GM19455 (cell line): Measurements from ENCODE around the gene CDK14.
"Not testable (repeated sequence)": the region's sequence is repeated elsewhere in the genome, so short reads cannot be mapped to it uniquely, and the experiment has no call there.

Source experiments
- ATAC-seq: cut with Tn5 transposase; IDR thresholded peaks from one replicate; pipeline ENCODE4 v1.9.1; 2021; ENCODE audit not compliant: unreplicated experiment

CDK14 gene

GRCh38 chr7:90889210-90889609, 293.1 kb downstream of the CDK14 start:
- ATAC-seq = no peak

DNA sequence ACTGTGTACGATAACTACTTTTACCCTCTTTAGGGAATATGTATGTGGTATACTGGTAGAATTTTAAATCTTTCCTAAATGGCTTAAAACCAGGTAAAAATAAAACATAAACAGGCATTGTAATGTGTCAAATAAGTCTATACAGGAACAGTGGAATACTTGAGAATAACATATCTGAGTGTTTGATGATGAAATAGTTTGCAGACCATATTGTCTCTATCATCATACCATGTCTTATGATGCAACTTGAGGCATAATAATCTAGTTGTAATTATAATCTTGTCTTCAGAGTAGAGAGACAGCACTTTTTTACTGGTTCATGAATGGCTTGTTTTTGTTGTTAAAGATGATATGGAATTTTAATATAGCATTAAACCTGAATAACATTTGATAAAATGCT, 293.5 kb downstream of the CDK14 start:
- ATAC-seq = no peak

DNA sequence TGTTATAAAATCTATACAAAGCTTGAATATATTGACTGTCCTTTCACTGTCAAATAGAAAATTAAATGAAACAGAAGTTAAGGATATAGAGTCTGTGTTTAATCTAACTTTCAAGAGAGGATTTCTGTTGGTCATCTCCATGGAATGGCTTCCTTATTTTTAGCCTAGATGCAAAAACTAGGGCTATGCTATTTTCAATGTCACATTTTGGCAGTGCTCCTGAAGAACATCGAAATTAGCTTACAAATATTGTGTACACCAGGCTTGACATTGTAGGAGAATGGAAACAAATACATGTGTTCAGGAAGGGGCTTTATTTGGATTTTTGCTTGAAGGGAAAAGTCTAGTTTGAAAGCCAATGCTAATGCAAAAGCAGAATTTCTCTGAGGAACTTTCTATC, 295.4 kb downstream of the CDK14 start:
- no peak for ATAC-seq

DNA sequence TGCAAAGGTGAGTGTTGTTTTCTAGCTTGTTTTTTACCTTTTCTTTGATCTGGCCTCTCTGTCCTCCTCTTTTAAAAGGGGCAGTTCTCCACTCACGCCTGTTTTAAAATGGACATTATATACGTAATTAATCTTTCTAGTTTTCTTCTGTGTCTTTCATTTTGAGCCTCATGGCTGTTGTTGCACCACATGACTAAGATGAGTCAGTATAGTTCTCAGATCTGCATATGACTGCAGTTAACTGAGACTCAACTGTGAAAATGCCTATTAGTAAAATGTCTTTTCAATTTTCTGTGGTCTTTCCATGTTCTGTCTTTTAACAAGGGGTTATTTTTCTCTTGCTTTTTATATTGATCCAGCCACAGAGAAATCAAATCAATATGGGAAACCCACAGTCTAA, 296.1 kb downstream of the CDK14 start:
- ATAC-seq = no peak

DNA sequence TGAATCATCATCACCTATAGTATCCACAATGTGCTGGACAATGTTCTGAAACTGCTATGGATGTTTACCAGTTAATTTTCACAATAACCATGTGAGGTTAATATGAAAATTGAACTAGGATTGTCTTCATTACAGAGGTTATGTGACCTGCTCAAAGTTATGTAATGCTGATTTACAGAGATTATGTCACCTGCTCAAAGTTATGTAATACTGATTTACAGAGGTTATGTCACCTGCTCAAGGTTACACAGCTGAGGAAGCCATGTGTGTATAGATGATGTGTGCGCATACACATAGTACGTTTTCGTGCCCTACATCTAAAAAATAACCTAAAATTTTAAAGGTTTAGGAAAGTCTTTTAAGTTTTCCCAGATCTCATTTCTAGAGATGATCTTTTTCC, 298.0 kb downstream of the CDK14 start:
- ATAC-seq = no peak

GRCh38 chr7:90896458-90896857, 300.3 kb downstream of the CDK14 start:
- ATAC-seq = no peak

GRCh38 chr7:90897961-90898469, 301.9 kb downstream of the CDK14 start:
- no peak for ATAC-seq

- no peak for ATAC-seq
Observed at GRCh38 chr7:90900628-90901356, 304.7 kb downstream of the CDK14 start.

GRCh38 chr7:90903841-90904240, 307.7 kb downstream of the CDK14 start:
- ATAC-seq = no peak

- ATAC-seq = no peak
Observed at GRCh38 chr7:90910136-90910535, 314.0 kb downstream of the CDK14 start.

DNA sequence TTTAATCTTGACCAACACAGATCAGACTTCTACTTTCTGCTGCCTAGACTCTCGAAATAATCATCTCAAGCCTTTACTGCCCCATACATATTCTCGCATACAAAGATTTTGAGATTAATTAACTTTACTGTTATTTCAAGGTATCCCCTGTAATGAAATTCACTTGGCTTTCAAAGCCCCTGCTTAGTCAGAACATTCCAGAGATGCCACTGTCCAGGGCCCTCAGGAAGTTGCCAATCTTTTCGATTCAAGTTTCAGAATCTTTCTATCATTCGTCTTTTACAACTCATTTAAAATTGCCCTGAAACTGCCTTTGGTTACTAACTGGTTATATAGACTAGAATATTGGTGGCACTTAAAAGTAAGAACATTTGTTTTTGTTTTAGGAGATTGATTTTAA, 320.2 kb downstream of the CDK14 start:
- no peak for ATAC-seq

DNA sequence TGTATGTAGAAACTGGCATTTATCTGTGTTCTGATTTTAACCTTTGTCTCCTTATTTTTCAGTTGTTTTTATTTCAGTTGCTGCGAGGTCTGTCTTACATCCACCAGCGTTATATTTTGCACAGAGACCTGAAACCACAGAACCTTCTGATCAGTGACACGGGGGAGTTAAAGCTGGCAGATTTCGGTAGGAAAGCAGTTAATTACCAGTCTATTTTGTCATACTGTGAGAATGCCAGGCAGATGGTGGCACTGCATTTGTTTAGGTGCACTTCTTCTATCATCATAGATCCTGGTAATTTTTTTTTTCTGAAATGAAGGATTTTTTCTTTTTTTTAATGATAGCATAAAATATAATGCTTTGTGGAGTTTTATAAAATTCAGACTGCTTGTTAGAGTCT, 321.4 kb downstream of the CDK14 start:
- no peak for ATAC-seq

GRCh38 chr7:90918303-90918702, 322.2 kb downstream of the CDK14 start:
- no peak for ATAC-seq

DNA sequence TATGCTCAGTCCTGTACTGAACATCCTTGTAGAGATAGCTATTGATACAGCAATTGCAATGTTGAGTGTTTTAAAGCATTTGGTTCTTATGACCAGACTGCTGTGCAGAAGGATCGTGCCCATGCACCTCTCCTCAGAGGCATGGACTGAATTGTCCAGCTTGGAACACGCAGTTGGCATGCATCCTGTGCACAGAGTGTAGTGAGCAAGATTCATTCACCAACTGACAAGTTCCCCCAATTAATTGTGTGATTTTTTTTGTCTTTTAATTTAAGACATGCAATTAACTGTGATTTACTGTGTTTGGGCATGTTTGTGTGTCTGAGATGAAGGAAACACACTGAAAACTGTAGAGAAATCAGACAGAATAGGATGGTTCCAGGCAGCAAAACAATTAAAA, 323.7 kb downstream of the CDK14 start:
- no peak for ATAC-seq

DNA sequence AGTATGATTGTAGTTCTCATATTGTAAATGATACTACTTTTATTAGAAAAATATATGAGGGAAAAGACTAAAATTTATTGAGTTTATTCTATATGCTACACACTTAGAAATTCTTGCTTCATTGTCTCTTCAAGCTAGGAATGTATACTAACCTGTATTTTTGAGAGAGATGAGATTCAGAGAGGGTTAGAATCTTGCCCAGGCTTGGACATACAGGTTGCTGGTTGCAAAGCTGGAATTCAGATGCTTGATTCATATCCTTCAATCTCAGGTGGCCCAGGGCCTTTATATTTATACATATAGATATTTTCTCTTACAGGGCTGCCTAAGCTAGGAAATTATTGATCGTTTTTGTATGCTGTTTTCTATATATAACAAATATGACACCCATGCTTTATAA, 324.2 kb downstream of the CDK14 start:
- ATAC-seq = no peak

DNA sequence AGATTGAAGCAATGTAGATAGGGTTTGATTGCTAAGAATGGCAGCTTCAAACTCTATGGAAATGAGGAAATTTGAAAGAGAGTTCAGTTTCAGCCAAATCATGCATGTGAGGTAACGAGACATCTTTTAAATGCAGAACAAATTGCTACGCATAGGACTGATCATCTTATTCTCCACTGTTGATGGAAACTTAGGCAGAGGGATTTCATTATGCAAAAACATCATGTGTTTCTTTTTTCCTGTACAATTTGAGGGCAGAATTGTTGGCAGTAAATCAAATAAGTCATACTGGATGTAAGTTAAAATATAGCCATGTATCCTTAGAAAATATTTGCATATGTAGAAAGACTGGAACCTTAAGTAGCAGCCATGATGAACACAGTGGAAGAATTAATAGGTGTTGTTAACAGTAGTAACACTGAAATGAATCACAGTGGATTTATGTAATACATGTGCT, 327.4 kb downstream of the CDK14 start:
- ATAC-seq = no peak

DNA sequence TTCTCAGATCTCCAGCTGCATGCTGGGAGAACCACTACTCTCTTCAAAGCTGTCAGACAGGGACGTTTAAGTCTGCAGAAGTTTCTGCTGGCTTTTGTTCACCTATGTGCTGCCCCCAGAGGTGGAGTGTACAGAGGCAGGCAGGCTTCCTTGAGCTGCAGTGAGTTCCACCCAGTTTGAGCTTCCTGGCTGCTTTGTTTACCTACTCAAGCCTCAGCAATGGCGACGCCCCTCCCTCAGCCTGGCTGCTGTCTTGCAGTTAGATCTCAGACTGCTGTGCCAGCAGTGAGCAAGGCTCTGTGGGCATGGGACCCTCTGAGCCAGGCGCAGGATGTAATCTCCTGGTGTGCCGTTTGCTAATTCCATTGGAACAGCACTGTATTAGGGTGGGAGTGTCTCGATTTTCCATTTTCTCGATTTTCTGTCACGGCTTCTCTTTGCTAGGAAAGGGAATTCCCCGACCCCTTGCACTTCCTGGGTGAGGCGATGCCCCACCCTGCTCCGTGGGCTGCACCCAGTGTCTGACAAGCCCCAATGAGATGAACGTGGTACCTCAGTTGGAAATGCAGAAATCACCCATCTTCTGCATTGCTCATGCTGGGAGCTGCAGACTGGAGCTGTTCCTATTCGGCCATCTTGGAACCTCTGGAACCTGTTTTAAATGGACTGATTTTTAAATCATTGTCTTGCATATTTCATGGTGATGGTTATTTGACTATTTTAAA, 332.7 kb downstream of the CDK14 start:
- not testable (repeated sequence) for ATAC-seq

DNA sequence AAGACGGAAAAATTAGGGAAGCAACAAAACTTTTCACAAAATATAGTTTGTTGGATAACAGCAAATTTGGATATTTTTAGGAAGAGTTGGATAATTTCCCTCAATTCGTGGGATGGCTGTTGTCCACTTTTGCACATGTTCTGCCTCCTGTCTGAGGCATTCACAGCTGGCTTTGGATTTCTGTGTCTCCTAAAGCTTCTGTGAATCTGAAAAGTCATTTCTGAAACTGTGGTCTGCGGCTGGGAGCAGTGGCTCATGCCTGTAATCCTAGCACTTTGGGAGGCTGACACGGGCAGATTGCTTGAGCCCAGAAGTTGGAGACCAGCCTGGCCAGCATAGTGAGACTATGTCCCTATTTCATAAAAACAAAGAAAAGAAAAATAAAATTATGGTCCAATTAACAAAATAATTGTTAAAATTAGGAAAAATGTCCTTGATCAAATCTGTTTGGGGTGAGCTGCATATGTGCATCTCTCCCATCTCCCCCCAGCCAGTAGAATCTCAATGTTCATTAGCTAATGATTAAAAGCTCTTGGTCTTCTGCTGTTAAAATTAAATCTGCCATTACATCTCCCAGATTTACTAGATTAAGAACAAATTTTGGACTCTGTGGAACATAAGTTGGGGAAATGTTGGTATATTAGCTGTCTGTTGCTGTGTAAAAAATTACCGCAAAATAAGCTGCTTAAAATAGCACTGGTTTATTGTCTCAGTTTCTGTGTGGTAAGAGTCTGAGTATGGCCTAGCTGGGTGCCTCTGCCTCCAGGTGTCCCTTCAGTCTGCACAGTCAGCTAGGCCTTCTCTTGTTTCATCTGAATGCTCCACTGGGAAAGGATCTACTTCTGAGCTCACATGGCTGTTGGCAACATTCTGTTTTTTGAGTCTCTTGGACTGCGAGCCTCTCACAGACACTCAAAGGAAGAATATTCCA, 336.1 kb downstream of the CDK14 start:
- peak; percentile 95 for ATAC-seq

DNA sequence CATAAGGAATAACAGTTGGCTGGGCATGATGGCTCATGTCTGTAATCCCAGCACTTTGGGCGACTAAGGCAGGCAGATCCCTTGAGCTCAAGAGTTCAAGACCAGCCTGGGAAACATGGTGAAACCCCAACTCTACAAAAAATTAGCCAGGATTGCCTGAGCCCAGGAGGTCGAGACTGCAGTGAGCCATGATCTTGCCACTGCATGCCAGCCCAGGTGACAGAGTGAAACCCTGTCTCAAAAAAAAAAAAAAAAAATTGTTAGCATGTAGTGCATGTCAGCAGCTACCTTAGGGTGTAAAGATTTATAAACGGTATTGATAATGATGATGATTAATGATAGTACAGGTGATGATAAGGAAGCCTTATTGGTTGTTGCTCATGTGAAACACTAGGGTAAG, 336.9 kb downstream of the CDK14 start:
- ATAC-seq = no peak

GRCh38 chr7:90933984-90934383, 337.9 kb downstream of the CDK14 start:
- ATAC-seq = no peak

GRCh38 chr7:90938371-90938770, 342.2 kb downstream of the CDK14 start:
- ATAC-seq = no peak
